CD8-positive, alpha-beta memory T cell (primary cell): ENCODE measurements around the gene OR8B12. TPM values are rescaled to one million over a fixed set of nuclear protein-coding genes. Genes with fewer than 3 reads are reported as not detected.

Source experiments
- CTCF ChIA-PET: fragments of 350-600 bp; sonication (Branson Sonifier 250); formaldehyde crosslinking; loops from one replicate; lab custom pipeline; 2021; ENCODE audit warnings: antibody characterized with exemption; lab: Charles Lee
- POLR2A ChIA-PET: fragments of 350-600 bp; sonication (Branson Sonifier 250); formaldehyde crosslinking; loops from one replicate; lab custom pipeline; 2021; ENCODE audit warnings: antibody characterized with exemption; lab: Charles Lee
- DNase-seq, 5 donors: peaks; one replicate each; pipeline versions ENCODE4 v3.0.0 to v3.0.0-alpha.2; 2020 to 2022; ENCODE audit warnings: mixed read lengths in 1 of 5
- H3K27ac ChIP-seq: one replicate; pipeline ENCODE4 v1.7.0; 2013; ENCODE audit warnings: low read depth, mild to moderate bottlenecking, low read length, moderate library complexity
- H3K27me3 ChIP-seq: 2 replicates; pipeline ENCODE4 v1.7.0; 2013; ENCODE audit warnings: low read length, mild to moderate bottlenecking; ENCODE audit not compliant: insufficient read depth, poor library complexity, severe bottlenecking
- H3K36me3 ChIP-seq: 2 replicates; pipeline ENCODE4 v1.7.0; 2013; ENCODE audit warnings: mild to moderate bottlenecking, low read length, moderate library complexity; ENCODE audit not compliant: insufficient read depth
- H3K4me1 ChIP-seq: 2 replicates; pipeline ENCODE4 v1.7.0; 2013; ENCODE audit warnings: mild to moderate bottlenecking, low read length, moderate library complexity; ENCODE audit not compliant: insufficient read depth
- H3K4me3 ChIP-seq: 2 replicates; pipeline ENCODE4 v1.7.0; 2013; ENCODE audit warnings: mild to moderate bottlenecking, low read length
- H3K9me3 ChIP-seq: 2 replicates; pipeline ENCODE4 v1.7.0; 2013; ENCODE audit warnings: mild to moderate bottlenecking, low read length
- H3K27ac Mint-ChIP-seq, 8 donors: one replicate each; pipeline ENCODE4 v1.8.0; 2020 to 2021; ENCODE audit warnings: mixed read lengths in 8 of 8, mild to moderate bottlenecking in 6 of 8, inconsistent platforms in 3 of 8, moderate library complexity in 3 of 8
- H3K27me3 Mint-ChIP-seq, 2 donors: one replicate each; pipeline ENCODE4 v1.8.0; 2020 to 2021; ENCODE audit warnings: mixed read lengths in 2 of 2, mild to moderate bottlenecking in 1 of 2, moderate library complexity in 1 of 2
- H3K36me3 Mint-ChIP-seq, 3 donors: one replicate each; pipeline ENCODE4 v1.8.0; 2020 to 2021; ENCODE audit warnings: mixed read lengths in 3 of 3, inconsistent platforms in 1 of 3, mild to moderate bottlenecking in 1 of 3
- H3K4me1 Mint-ChIP-seq, 3 donors: one replicate each; pipeline ENCODE4 v1.8.0; 2020 to 2021; ENCODE audit warnings: mixed read lengths in 3 of 3, inconsistent platforms in 1 of 3, mild to moderate bottlenecking in 1 of 3
- H3K4me3 Mint-ChIP-seq, 7 donors: one replicate each; pipeline ENCODE4 v1.8.0; 2020 to 2021; ENCODE audit warnings: mixed read lengths in 7 of 7, mild to moderate bottlenecking in 6 of 7, moderate library complexity in 4 of 7, inconsistent platforms in 2 of 7
- H3K9me3 Mint-ChIP-seq, 5 donors: one replicate each; pipeline ENCODE4 v1.8.0; 2020 to 2022; ENCODE audit warnings: mixed read lengths in 5 of 5, mild to moderate bottlenecking in 3 of 5, moderate library complexity in 2 of 5, inconsistent platforms in 1 of 5
- polyA plus RNA-seq: library from polyadenylated mRNA; unstranded; fragments of 300-500 nt; fragmentation: Illumina TruSeq; gene quantifications from one replicate; pipeline ENCODE4 v1.2.3, GENCODE V29; 2021
- total RNA-seq, 2 experiments: library from RNA; stranded (reverse); gene quantifications; one replicate each; pipeline ENCODE4 v1.2.3, GENCODE V29; 2021

The OR8B12 gene
- total and polyA plus RNA-seq, 3 experiments from 2014 or later, result not detected

DNA sequence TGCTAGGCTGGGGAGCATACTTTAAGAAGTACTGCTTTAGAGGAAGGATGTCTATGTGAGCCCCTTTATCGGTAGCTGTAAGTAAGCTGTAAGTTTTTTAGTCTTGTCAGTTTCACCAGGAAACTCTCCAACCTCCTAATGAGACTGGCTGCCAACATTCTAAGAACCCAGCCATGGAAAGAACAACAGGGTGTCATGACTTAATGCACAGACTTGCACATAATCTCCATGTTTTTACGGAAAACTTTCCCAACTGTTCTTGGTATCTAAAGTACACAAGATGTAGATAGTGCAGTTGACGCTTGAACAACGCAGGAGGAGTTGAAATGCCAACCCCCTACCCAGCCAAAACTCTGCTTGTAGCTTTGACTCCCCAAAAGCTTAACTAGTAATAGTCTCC is 35.3 kb upstream of the OR8B12 start:
- CTCF ChIA-PET, result no interaction called here
- Histone ChIP-seq H3K27me3 (no peaks in the 10 kb centered on the region), H3K36me3 (no peaks in the 10 kb centered on the region), H3K27ac (no peak overlapping the region), H3K9me3 (no peaks in the 10 kb centered on the region), H3K4me1 (no peaks in the 10 kb centered on the region), H3K4me3 (no peak overlapping the region)
- Mint-ChIP-seq H3K4me1 (no peaks in the 10 kb centered on the region), H3K27me3 (peaks cover 3 to 14% of the 10 kb centered on the region in 2 donors), H3K4me3 (no peak overlapping the region), H3K9me3 (no peaks in the 10 kb centered on the region), H3K27ac (no peak overlapping the region), H3K36me3 (no peaks in the 10 kb centered on the region)
- no peak for DNase-seq
- POLR2A ChIA-PET, result no interaction called here

GRCh38 chr11:124577716-124578427 is 34.4 kb upstream of the OR8B12 start:
- POLR2A ChIA-PET, result no interaction called here
- Mint-ChIP-seq H3K27me3 (peaks cover 3 to 14% of the 10 kb centered on the region in 2 donors), H3K36me3 (no peaks in the 10 kb centered on the region), H3K4me1 (no peaks in the 10 kb centered on the region), H3K4me3 (no peak overlapping the region), H3K27ac (peak overlapping the region in 1 of 8 donors; percentile 41), H3K9me3 (no peaks in the 10 kb centered on the region)
- H3K27me3 ChIP-seq, result no peaks in the 10 kb centered on the region
- H3K36me3 ChIP-seq, result no peaks in the 10 kb centered on the region
- no peak overlapping the region for H3K27ac ChIP-seq
- H3K4me1 ChIP-seq, result no peaks in the 10 kb centered on the region
- no peaks in the 10 kb centered on the region for H3K9me3 ChIP-seq
- DNase-seq, result no peak
- CTCF ChIA-PET, result no interaction called here
- no peak overlapping the region for H3K4me3 ChIP-seq

- no peak for DNase-seq
- Histone ChIP-seq H3K27me3 (no peaks in the 10 kb centered on the region), H3K4me1 (no peaks in the 10 kb centered on the region), H3K36me3 (no peaks in the 10 kb centered on the region), H3K9me3 (no peaks in the 10 kb centered on the region), H3K27ac (no peak overlapping the region), H3K4me3 (no peak overlapping the region)
- H3K9me3 Mint-ChIP-seq, result no peaks in the 10 kb centered on the region
- no peak overlapping the region for H3K4me3 Mint-ChIP-seq
- no peaks in the 10 kb centered on the region for H3K36me3 Mint-ChIP-seq
- H3K4me1 Mint-ChIP-seq, result no peaks in the 10 kb centered on the region
- POLR2A ChIA-PET, result no interaction called here
- CTCF ChIA-PET, result no interaction called here
- no peak overlapping the region for H3K27ac Mint-ChIP-seq
- peaks cover 5 to 31% of the 10 kb centered on the region in 2 donors for H3K27me3 Mint-ChIP-seq
These were observed 26.7 kb upstream of the OR8B12 start for GRCh38 chr11:124570160-124570559.

GRCh38 chr11:124569697-124570096 is 26.2 kb upstream of the OR8B12 start, which contains the start of gene OR8A1:
Gene OR8A1 (plus strand): TSS chr11:124569997. CDS start chr11:124570120, 123 bp downstream.
- H3K4me3 ChIP-seq, result no peak within 1 kb of the TSS
- H3K9me3 ChIP-seq, result no peaks in the 10 kb centered on the region
- ChIA-PET POLR2A (no interaction called here), CTCF (no interaction called here)
- H3K27ac ChIP-seq, result no peak within 1 kb of the TSS
- H3K27me3 ChIP-seq, result no peaks in the 10 kb centered on the region
- no peaks in the 10 kb centered on the region for H3K4me1 ChIP-seq
- Mint-ChIP-seq H3K27ac (peak within 1 kb of the TSS in 1 of 8 donors; percentile 4), H3K4me1 (no peaks in the 10 kb centered on the region), H3K36me3 (no peaks in the 10 kb centered on the region), H3K9me3 (no peaks in the 10 kb centered on the region), H3K27me3 (peaks cover 5 to 31% of the 10 kb centered on the region in 2 donors), H3K4me3 (no peak within 1 kb of the TSS)
- DNase-seq, result no peak
- H3K36me3 ChIP-seq, result no peaks in the 10 kb centered on the region

DNA sequence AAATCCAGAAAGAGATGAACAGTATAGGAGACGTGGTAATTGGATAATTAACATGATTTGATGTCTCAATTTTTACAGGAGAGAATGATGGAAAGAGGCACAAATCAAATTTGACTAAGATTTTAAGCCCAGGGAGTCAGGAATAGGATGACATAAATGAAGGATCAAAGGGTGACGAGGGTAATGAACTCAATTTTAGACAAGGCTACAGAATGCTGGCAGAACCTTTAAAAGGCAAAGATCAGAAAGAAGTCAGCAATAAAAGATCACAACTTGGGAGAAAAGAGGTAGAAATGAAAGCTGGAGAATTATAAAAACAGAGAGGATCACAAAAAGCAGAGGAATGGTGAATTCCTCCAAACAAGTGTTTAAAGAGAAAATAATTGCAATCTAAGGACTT is 13.4 kb upstream of the OR8B12 start:
- H3K36me3 ChIP-seq, result no peaks in the 10 kb centered on the region
- DNase-seq, result no peak
- Mint-ChIP-seq H3K9me3 (peaks cover 0 to 3% (median 2%) of the 10 kb centered on the region in 5 donors), H3K27ac (no peak overlapping the region), H3K36me3 (no peaks in the 10 kb centered on the region), H3K4me3 (no peak overlapping the region), H3K4me1 (no peaks in the 10 kb centered on the region), H3K27me3 (peaks cover 3 to 10% of the 10 kb centered on the region in 2 donors)
- H3K4me3 ChIP-seq, result no peak overlapping the region
- ChIA-PET CTCF (no interaction called here), POLR2A (no interaction called here)
- H3K9me3 ChIP-seq, result no peaks in the 10 kb centered on the region
- no peak overlapping the region for H3K27ac ChIP-seq
- no peaks in the 10 kb centered on the region for H3K4me1 ChIP-seq
- H3K27me3 ChIP-seq, result no peaks in the 10 kb centered on the region

DNA sequence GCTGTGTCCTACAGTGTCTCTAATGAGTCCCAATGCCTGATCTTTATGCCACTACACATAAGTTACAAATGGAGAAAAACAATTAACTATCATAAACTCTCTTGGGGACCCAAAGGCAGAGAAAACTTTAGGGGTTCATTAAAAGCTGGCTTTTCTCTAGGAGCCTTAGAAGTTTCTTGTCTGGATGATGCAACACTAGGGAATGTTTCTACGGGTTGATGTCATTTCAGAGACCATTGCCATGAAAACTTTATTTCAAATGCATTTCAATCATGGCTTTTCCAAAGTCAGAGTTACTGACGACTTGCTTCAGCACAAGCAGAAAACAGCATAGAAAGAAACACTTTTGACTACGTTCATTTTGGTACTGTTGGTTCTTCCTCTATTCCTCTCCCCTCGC is 8.5 kb upstream of the OR8B12 start:
- Histone ChIP-seq H3K27ac (no peak overlapping the region), H3K4me3 (no peak overlapping the region), H3K4me1 (no peaks in the 10 kb centered on the region), H3K27me3 (no peaks in the 10 kb centered on the region), H3K36me3 (no peaks in the 10 kb centered on the region), H3K9me3 (no peaks in the 10 kb centered on the region)
- peaks cover 0 to 3% (median 2%) of the 10 kb centered on the region in 5 donors for H3K9me3 Mint-ChIP-seq
- H3K36me3 Mint-ChIP-seq, result no peaks in the 10 kb centered on the region
- CTCF ChIA-PET, result no interaction called here
- POLR2A ChIA-PET, result no interaction called here
- H3K4me3 Mint-ChIP-seq, result no peak overlapping the region
- peaks cover 3 to 5% of the 10 kb centered on the region in 2 donors for H3K27me3 Mint-ChIP-seq
- no peak for DNase-seq
- no peak overlapping the region for H3K27ac Mint-ChIP-seq
- no peaks in the 10 kb centered on the region for H3K4me1 Mint-ChIP-seq

DNA sequence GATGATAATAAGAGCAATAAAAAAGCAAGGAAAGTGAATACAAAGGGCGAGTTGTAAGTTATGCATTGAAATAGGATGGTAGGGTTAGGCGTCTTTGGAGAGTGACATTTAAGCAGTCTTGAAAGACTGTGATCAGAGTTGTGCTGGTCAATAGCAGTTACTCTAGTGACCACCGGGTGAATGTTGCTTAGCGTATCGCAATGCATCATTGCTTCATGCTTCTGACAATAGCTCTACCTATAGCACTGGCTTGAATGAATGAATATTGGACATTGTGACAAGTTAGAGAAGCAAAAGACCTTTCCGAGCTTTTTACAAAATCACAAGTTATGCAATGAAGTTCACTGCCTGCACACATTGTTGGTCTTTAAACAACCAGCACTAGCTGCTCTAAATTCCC is 7.7 kb upstream of the OR8B12 start:
- ChIA-PET POLR2A (no interaction called here), CTCF (no interaction called here)
- H3K4me3 ChIP-seq, result no peak overlapping the region
- no peak overlapping the region for H3K27ac Mint-ChIP-seq
- H3K36me3 ChIP-seq, result no peaks in the 10 kb centered on the region
- H3K27me3 ChIP-seq, result no peaks in the 10 kb centered on the region
- H3K4me1 Mint-ChIP-seq, result no peaks in the 10 kb centered on the region
- H3K9me3 Mint-ChIP-seq, result peaks cover 0 to 3% (median 2%) of the 10 kb centered on the region in 5 donors
- no peak overlapping the region for H3K4me3 Mint-ChIP-seq
- no peaks in the 10 kb centered on the region for H3K36me3 Mint-ChIP-seq
- H3K27ac ChIP-seq, result no peak overlapping the region
- peaks cover 3 to 5% of the 10 kb centered on the region in 2 donors for H3K27me3 Mint-ChIP-seq
- H3K9me3 ChIP-seq, result no peaks in the 10 kb centered on the region
- H3K4me1 ChIP-seq, result no peaks in the 10 kb centered on the region
- no peak for DNase-seq

- H3K9me3 ChIP-seq, result no peaks in the 10 kb centered on the region
- Mint-ChIP-seq H3K27me3 (peaks cover 0 to 21% of the 10 kb centered on the region in 2 donors), H3K36me3 (no peaks in the 10 kb centered on the region), H3K9me3 (no peaks in the 10 kb centered on the region), H3K4me3 (no peak overlapping the region), H3K4me1 (no peaks in the 10 kb centered on the region), H3K27ac (no peak overlapping the region)
- H3K4me3 ChIP-seq, result no peak overlapping the region
- CTCF ChIA-PET, result no interaction called here
- H3K27me3 ChIP-seq, result no peaks in the 10 kb centered on the region
- no peak overlapping the region for H3K27ac ChIP-seq
- DNase-seq, result no peak
- H3K36me3 ChIP-seq, result no peaks in the 10 kb centered on the region
- POLR2A ChIA-PET, result no interaction called here
- H3K4me1 ChIP-seq, result no peaks in the 10 kb centered on the region
These were observed 309 bp downstream of the OR8B12 start for GRCh38 chr11:124543145-124543544.
